Endothelial cell of umbilical vein (primary cell): ENCODE results near the gene SPEF1.

Source experiments
- FOS ChIP-seq: IDR thresholded peaks from 2 replicates; pipeline ENCODE4 v1.6.1; 2011; ENCODE audit warnings: mild to moderate bottlenecking, low read length, moderate library complexity, borderline replicate concordance; ENCODE audit not compliant: insufficient read depth
- TF ChIP-seq, protein P1 (sequence below), 2 donors: IDR thresholded peaks; 1 replicate in 1 of 2; 2 replicates in 1 of 2; pipeline ENCODE4 v1.5.1; 2011; ENCODE audit warnings: low read length in 2 of 2, mild to moderate bottlenecking in 2 of 2, moderate library complexity in 2 of 2, control low read depth in 1 of 2, inconsistent platforms in 1 of 2, low read depth in 1 of 2; ENCODE audit not compliant: insufficient read depth in 1 of 2; ENCODE audit errors: extremely low read depth in 1 of 2

DNA sequence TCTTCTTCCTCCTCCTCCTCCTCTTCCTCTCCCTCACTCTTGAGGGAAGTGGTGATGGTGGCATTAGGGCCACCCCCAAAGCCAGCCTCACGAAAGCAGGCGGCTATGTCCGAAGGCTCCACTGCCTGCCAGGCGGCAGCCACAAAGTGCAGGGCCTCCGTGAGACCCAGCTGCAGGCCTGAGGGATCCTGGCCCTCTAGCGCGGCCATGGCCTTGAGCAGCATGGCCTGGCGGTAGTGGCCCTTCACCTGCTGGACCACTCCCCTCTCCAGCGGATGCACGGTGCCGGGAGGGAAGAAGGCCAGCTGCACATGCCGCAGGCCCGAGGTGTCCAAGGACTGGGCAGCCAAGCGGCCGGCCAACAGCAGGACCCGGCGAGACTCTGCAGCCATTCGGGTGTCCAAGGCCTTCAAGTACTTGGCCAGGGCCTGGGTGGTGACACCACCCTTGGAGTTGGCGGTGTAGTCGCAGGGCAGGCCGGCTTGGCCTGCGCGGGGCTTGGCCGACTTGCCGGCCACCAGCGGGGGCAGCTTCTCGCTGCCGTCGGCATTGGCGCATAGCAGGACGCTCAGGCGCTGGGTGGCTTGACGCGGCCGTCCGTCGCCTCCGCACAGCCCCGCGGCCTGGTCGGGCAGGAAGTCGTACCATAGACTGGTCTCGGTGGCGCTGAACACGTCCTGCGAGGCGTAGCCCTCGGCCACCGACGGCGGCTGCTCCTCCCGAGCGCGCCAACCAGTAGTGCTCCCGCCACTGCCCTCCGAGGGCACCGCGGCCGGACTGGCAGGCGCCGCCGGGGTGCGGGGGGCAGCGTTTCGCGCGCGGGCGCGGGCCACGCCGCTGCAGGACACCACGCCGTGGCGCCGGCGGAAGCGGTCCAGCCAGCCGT is 4.2 kb upstream of the SPEF1 start:
- TF ChIP-seq, protein P1, sequence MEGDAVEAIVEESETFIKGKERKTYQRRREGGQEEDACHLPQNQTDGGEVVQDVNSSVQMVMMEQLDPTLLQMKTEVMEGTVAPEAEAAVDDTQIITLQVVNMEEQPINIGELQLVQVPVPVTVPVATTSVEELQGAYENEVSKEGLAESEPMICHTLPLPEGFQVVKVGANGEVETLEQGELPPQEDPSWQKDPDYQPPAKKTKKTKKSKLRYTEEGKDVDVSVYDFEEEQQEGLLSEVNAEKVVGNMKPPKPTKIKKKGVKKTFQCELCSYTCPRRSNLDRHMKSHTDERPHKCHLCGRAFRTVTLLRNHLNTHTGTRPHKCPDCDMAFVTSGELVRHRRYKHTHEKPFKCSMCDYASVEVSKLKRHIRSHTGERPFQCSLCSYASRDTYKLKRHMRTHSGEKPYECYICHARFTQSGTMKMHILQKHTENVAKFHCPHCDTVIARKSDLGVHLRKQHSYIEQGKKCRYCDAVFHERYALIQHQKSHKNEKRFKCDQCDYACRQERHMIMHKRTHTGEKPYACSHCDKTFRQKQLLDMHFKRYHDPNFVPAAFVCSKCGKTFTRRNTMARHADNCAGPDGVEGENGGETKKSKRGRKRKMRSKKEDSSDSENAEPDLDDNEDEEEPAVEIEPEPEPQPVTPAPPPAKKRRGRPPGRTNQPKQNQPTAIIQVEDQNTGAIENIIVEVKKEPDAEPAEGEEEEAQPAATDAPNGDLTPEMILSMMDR (IDR thresholded peaks at IDR 0.05; ENCODE audit: extremely low read depth in 1 of 2, insufficient read depth in 1 of 2, low read depth in 1 of 2, low read length in 2 of 2): peak in 1 of 2 donors; percentile 3
- no peak for TF ChIP-seq FOS
